ENCODE results near the gene NECAP2.
"Not testable (repeated sequence)": the region's sequence is repeated elsewhere in the genome, so short reads cannot be mapped to it uniquely, and the experiment has no call there.

GRCh38 chr1:16475771-16476770, 35.5 kb downstream of the NECAP2 start:
- TF ChIP-seq CTCF (IDR thresholded peaks at IDR 0.05); POLR2A (IDR thresholded peaks at IDR 0.05; ENCODE audit: low read depth); EP300 (IDR thresholded peaks at IDR 0.05); POLR2AphosphoS5 (IDR thresholded peaks at IDR 0.05): not testable (repeated sequence)

Data from esophagus muscularis mucosa (tissue), 4 donors.